Glutamatergic neuron (in vitro differentiated cells): ENCODE data around the gene ADA. TPM values are rescaled to one million over a fixed set of nuclear protein-coding genes. Genes with fewer than 3 reads are reported as not detected.

Experiments
- DNase-seq: peaks from one replicate; pipeline ENCODE4 v3.0.0; 2022
- H3K27ac Mint-ChIP-seq: one replicate; pipeline ENCODE4 v1.8.0; 2020; ENCODE audit warnings: mild to moderate bottlenecking, mixed read lengths, inconsistent platforms; ENCODE audit not compliant: unreplicated experiment
- H3K27me3 Mint-ChIP-seq: one replicate; pipeline ENCODE4 v1.8.0; 2020; ENCODE audit warnings: mild to moderate bottlenecking, moderate library complexity, mixed read lengths, inconsistent platforms; ENCODE audit not compliant: unreplicated experiment
- H3K36me3 Mint-ChIP-seq: one replicate; pipeline ENCODE4 v1.8.0; 2020; ENCODE audit warnings: mild to moderate bottlenecking, mixed read lengths, inconsistent platforms; ENCODE audit not compliant: unreplicated experiment
- H3K4me1 Mint-ChIP-seq: one replicate; pipeline ENCODE4 v1.8.0; 2020; ENCODE audit warnings: mild to moderate bottlenecking, low read depth, mixed read lengths, inconsistent platforms; ENCODE audit not compliant: unreplicated experiment
- H3K4me3 Mint-ChIP-seq: one replicate; pipeline ENCODE4 v1.8.0; 2020; ENCODE audit warnings: mild to moderate bottlenecking, mixed read lengths, inconsistent platforms; ENCODE audit not compliant: unreplicated experiment
- H3K9me3 Mint-ChIP-seq: one replicate; pipeline ENCODE4 v1.8.0; 2020; ENCODE audit warnings: mild to moderate bottlenecking, moderate library complexity, mixed read lengths, inconsistent platforms; ENCODE audit not compliant: unreplicated experiment
- total RNA-seq: library from RNA; stranded (reverse); fragmentation: NEBNext Ultra II Directional; extraction: Animal tissue kit (Norgen Biotek cat#: 25700); gene quantifications from one replicate; pipeline ENCODE4 v1.2.1, GENCODE V29; 2021; ENCODE audit not compliant: unreplicated experiment
- TF ChIP-seq, protein P1 (sequence below): fragments of 200-600 bp; sonication (generic); IDR thresholded peaks from one replicate; pipeline ENCODE4 v1.5.0; 2021; ENCODE audit not compliant: partially characterized antibody, unreplicated experiment

Gene ADA
- total RNA-seq, 1 donor from 2014 or later = 3.1 TPM

DNA sequence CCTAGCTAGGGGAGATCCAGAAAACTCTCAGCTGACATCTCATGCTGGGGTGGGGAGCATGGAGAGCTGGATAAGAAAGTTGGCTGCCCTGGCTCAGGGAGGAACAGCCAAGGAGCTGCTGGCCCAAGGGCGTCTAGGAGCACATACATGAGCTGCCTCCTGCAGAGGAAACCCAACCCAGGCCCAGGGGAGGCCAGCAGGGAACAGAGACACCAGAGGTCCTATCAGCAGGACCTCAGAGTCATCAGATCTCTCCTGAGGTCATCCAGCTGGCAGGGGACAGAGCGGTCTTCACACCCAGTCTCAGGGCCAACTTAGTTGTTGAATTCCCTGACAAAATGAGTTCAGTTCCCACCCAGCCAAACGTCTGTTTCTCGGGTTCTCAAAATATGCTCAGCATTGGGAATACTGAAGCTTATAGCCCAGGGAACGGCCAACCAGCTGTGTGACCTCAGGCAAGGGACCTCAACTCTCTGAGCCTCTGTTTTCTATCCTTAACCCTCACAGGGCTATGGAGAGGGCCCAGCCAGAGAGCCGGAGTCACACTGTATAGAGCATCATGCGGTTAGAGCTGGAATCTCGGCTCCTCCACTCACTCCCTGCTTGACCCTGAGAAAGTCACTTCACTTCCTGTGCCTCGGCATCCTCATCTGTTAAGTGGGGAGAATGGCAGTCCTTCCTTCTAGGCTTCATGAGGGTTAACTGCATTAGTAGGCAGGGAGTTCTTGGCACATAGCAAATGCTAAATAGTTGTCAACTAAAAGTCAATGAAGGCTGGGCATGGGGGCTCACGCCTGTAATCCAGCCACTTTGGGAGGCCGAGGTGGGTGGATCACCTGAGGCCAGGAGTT lies 13.8 kb downstream of the ADA start:
- TF ChIP-seq, protein P1, sequence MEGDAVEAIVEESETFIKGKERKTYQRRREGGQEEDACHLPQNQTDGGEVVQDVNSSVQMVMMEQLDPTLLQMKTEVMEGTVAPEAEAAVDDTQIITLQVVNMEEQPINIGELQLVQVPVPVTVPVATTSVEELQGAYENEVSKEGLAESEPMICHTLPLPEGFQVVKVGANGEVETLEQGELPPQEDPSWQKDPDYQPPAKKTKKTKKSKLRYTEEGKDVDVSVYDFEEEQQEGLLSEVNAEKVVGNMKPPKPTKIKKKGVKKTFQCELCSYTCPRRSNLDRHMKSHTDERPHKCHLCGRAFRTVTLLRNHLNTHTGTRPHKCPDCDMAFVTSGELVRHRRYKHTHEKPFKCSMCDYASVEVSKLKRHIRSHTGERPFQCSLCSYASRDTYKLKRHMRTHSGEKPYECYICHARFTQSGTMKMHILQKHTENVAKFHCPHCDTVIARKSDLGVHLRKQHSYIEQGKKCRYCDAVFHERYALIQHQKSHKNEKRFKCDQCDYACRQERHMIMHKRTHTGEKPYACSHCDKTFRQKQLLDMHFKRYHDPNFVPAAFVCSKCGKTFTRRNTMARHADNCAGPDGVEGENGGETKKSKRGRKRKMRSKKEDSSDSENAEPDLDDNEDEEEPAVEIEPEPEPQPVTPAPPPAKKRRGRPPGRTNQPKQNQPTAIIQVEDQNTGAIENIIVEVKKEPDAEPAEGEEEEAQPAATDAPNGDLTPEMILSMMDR = no peak
- Mint-ChIP-seq H3K27me3 (peaks cover 5% of the 10 kb centered on the region), H3K4me1 (no peaks in the 10 kb centered on the region), H3K27ac (no peak overlapping the region), H3K9me3 (peaks cover 2% of the 10 kb centered on the region), H3K36me3 (peaks cover 8% of the 10 kb centered on the region), H3K4me3 (no peak overlapping the region)
- no peak for DNase-seq

DNA sequence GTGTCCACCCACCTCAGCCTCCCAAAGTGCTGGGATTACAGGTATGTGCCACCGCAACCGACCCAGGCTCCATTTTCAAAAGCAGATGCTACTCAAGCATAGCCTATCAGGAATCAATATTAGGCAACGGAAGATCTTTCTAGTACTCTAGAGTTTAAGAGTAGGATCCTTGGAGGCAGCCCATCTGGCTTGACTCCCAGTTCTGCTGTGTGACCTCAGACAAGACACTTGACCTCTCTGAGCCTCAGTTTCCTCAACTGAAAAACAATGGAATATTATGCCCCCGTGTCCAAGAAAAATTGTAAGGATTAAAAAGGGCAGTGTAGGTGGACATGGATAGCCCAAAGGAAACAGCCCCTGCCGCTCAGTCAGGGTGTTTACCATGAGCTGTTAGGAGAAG lies 14.5 kb downstream of the ADA start:
- TF ChIP-seq, protein P1 = no peak
- peaks cover 5% of the 10 kb centered on the region for H3K27me3 Mint-ChIP-seq
- H3K4me3 Mint-ChIP-seq = no peak overlapping the region
- peaks cover 2% of the 10 kb centered on the region for H3K9me3 Mint-ChIP-seq
- peaks cover 8% of the 10 kb centered on the region for H3K36me3 Mint-ChIP-seq
- peaks cover 3% of the 10 kb centered on the region for H3K4me1 Mint-ChIP-seq
- no peak overlapping the region for H3K27ac Mint-ChIP-seq
- no peak for DNase-seq

DNA sequence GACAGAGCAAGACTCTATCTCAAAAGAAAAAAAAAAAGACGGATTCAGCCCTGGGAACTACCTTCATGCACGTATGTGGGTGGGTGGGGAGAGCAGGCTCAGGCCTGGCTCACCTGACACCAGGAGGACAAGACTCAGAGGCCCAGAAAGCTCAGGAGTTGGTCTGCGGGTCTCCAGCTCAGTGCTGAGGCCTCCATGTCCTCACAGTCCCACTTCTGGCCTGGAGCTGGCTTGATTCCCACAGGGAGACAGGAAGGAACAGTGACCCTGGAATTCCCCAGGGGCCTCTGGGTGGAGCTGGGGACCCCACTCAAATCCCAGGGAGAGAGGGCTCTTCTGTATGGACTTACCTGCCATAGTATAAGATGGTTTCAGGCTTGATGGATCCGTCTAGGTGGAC lies 15.6 kb downstream of the ADA start:
- Mint-ChIP-seq H3K4me3 (no peak overlapping the region), H3K36me3 (peaks cover 8% of the 10 kb centered on the region), H3K9me3 (peaks cover 2% of the 10 kb centered on the region), H3K27me3 (peaks cover 5% of the 10 kb centered on the region), H3K4me1 (peaks cover 3% of the 10 kb centered on the region), H3K27ac (no peak overlapping the region)
- no peak for DNase-seq
- TF ChIP-seq, protein P1 = no peak

DNA sequence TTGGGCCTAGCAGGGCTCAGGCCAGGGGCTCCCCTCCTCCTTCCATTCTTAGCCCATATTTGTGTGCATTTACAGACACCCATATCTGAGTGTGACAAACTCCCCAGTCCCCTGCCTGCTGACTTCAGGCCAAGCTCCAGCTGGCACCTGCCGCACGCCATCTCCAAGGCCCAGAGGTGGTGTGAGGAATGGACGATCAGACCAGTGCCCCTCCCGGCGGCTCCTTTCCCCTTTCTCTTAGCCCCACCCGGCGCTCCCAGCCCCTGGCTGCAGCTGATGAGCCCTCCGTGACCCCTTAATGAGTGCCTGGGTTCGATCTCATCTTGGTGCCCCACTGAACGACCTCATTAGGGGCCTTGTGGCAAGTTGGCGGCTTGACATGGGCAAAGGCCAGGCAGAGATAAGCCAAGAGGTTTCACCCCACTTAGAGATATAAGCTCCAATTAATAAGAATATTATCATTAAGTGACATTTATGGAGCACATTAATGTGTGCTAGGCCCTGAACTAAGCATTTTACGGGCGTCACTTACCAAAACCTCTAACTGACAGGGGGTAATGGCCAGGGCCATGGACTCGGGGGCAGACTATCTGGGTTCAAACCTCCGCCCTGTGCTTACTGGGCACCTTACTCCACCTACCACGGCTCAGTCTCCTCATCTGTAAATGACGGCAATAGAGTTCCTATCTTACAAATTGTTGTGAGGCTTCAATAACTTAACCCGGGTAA lies 17.5 kb downstream of the ADA start:
- peaks cover 5% of the 10 kb centered on the region for H3K27me3 Mint-ChIP-seq
- H3K27ac Mint-ChIP-seq = no peak overlapping the region
- H3K4me1 Mint-ChIP-seq = peaks cover 3% of the 10 kb centered on the region
- TF ChIP-seq, protein P1 = no peak
- H3K36me3 Mint-ChIP-seq = peaks cover 6% of the 10 kb centered on the region
- H3K9me3 Mint-ChIP-seq = peaks cover 2% of the 10 kb centered on the region
- no peak for DNase-seq
- H3K4me3 Mint-ChIP-seq = no peak overlapping the region

DNA sequence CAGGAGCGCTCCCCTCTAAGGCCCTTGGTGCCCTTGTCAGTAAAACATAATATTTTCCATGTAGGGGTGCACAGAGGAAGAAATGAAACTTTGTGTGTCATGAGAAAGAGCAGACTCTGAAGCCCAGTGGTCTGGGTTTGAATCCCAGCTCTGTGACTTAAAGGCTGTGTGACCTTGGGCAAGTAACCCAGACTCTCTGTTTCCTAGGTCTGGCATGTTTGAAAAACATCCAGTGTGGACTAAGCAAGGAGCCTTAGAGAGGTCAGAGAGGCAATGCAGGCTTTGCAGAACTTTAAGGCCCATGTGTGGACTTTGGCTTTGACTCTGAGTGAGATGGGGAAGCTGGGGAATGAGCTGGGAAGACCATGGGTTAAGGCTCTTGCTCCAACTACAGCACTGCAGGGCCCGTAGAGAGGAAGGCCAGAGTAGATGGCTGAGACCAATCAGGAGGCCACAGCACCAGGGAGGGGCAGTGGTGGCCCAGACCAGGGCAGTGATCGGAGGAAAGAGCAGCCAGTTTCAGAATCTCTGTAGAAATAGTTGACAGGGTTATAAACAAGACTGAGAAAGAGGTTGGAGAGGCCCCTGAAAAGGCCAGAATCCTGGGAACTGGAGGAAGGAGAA lies 18.2 kb downstream of the ADA start:
- DNase-seq = no peak
- TF ChIP-seq, protein P1 = no peak
- Mint-ChIP-seq H3K9me3 (peaks cover 2% of the 10 kb centered on the region), H3K4me1 (peaks cover 3% of the 10 kb centered on the region), H3K27ac (no peak overlapping the region), H3K4me3 (no peak overlapping the region), H3K36me3 (no peaks in the 10 kb centered on the region), H3K27me3 (peaks cover 3% of the 10 kb centered on the region)
